K562 (cell line): ENCODE results near the gene RSPH10B. TPM values are rescaled to one million over a fixed set of nuclear protein-coding genes. Genes with fewer than 3 reads are reported as not detected.
"Not testable (repeated sequence)": the region's sequence is repeated elsewhere in the genome, so short reads cannot be mapped to it uniquely, and the experiment has no call there.

Source experiments
- ATAC-seq: fragments of 200-7000 bp; cut with Tn5 transposase; 3 replicates; pipeline ENCODE4 v1.9.1; 2020; ENCODE audit warnings: moderate library complexity
- BruUV-seq: library from RNA; stranded (reverse); fragments of 400-500 nt; replicated peaks from 2 replicates; lab custom pipeline; 2021; lab: Mats Ljungman, UMichigan
- CTCF ChIA-PET: fragments of 300-600 bp; formaldehyde crosslinking; extraction: SDS; loops from one replicate; lab custom pipeline; 2021; ENCODE audit warnings: low intra/inter-chr PET ratio; lab: Yijun Ruan, JAX
- POLR2A ChIA-PET: fragments of 300-600, 350-650 bp; sonication (Branson Sonifier 250); formaldehyde crosslinking; extraction: SDS; loops from one replicate; lab custom pipeline; 2021; ENCODE audit warnings: antibody characterized with exemption, inconsistent platforms; lab: Yijun Ruan, JAX
- DNase-seq, 4 experiments: peaks; one replicate each; pipeline versions ENCODE4 v3.0.0 to v3.0.0-alpha.2; 2011 to 2018; ENCODE audit warnings: low spot score in 3 of 4, mixed read lengths in 3 of 4; ENCODE audit errors: extremely low read depth in 1 of 4
- FAIRE-seq: peaks from 2 replicates; lab custom pipeline; 2011; peaks lifted over from hg19 to GRCh38; lab: Jason Lieb, UNC
- H2AFZ ChIP-seq: 2 replicates; pipeline ENCODE4 v1.6.0; 2011; ENCODE audit warnings: low read depth, low read length, control low read depth, inconsistent platforms
- H3K27ac ChIP-seq: fragments of 200-600 bp; 3 replicates; pipeline ENCODE4 v1.8.0; 2011; ENCODE audit warnings: low read depth, mild to moderate bottlenecking, control low read depth, inconsistent platforms, low read length, moderate library complexity, mixed read lengths; ENCODE audit errors: extremely low read depth
- H3K27me3 ChIP-seq, 2 experiments: fragments of 300-600 bp in 1 of 2; 2 replicates in 1 of 2; 3 replicates in 1 of 2; pipeline versions ENCODE4 v1.6.0 to v1.8.0; 2011; ENCODE audit warnings: inconsistent platforms in 2 of 2, low read length in 2 of 2, mild to moderate bottlenecking in 1 of 2, mixed read lengths in 1 of 2, moderate library complexity in 1 of 2; ENCODE audit not compliant: control insufficient read depth in 2 of 2, insufficient read depth in 2 of 2
- H3K36me3 ChIP-seq: fragments of 300-600 bp; 3 replicates; pipeline ENCODE4 v1.8.0; 2011; ENCODE audit warnings: mild to moderate bottlenecking, low read length, inconsistent platforms; ENCODE audit not compliant: control insufficient read depth, insufficient read depth
- H3K4me1 ChIP-seq, 2 experiments: fragments of 200-600 bp in 1 of 2; replicated peaks in 1 of 2; 2 replicates in 1 of 2; 3 replicates in 1 of 2; pipeline versions ENCODE4 v1.5.1 to v1.8.0; 2011; ENCODE audit warnings: inconsistent platforms in 2 of 2, low read length in 2 of 2, mild to moderate bottlenecking in 1 of 2, mixed read lengths in 1 of 2, moderate library complexity in 1 of 2; ENCODE audit not compliant: control insufficient read depth in 2 of 2, insufficient read depth in 2 of 2
- H3K4me2 ChIP-seq: 2 replicates; pipeline ENCODE4 v1.6.1; 2011; ENCODE audit warnings: low read length, control low read depth, inconsistent platforms, mixed read lengths; ENCODE audit not compliant: insufficient read depth
- H3K4me3 ChIP-seq: fragments of 200-600 bp; sonication (generic), shearing (Covaris generic); 2 replicates; pipeline ENCODE4 v1.5.1; 2016; ENCODE audit warnings: control low read depth, inconsistent platforms
- H3K79me2 ChIP-seq: fragments of 200-600 bp; 3 replicates; pipeline ENCODE4 v1.8.0; 2011; ENCODE audit warnings: low read length, inconsistent platforms; ENCODE audit not compliant: control insufficient read depth, insufficient read depth
- H3K9ac ChIP-seq, 2 experiments: 2 replicates each; pipeline versions ENCODE4 v1.6.0 to v1.6.1; 2011; ENCODE audit warnings: low read depth in 2 of 2, low read length in 2 of 2, control low read depth in 1 of 2, inconsistent platforms in 1 of 2, mild to moderate bottlenecking in 1 of 2, mixed read lengths in 1 of 2; ENCODE audit not compliant: insufficient read depth in 1 of 2
- H3K9me1 ChIP-seq: one replicate; pipeline ENCODE4 v1.6.0; 2011; ENCODE audit warnings: inconsistent platforms, mild to moderate bottlenecking, low read length, moderate library complexity; ENCODE audit not compliant: control insufficient read depth, insufficient read depth
- H3K9me3 ChIP-seq: replicated peaks from 2 replicates; pipeline ENCODE4 v1.5.1; 2011; ENCODE audit warnings: low read depth, low read length, inconsistent platforms; ENCODE audit not compliant: control insufficient read depth, insufficient read depth
- H4K20me1 ChIP-seq: replicated peaks from 2 replicates; pipeline ENCODE4 v1.6.1; 2011; ENCODE audit warnings: low read length, inconsistent platforms, mixed read lengths; ENCODE audit not compliant: control insufficient read depth, insufficient read depth
- WGBS: fragments of 100-300 bp; shearing (Covaris generic); methylation state at CpG from one replicate; pipeline ENCODE4 v1.1.6; 2016; ENCODE audit warnings: low coverage, mixed read lengths; ENCODE audit not compliant: insufficient coverage; ENCODE audit errors: missing lambda C conversion rate; 5-methylcytosine and 5-hydroxymethylcytosine counted together
- in situ Hi-C: fragments of 300-500 bp; cut with MboI; formaldehyde crosslinking; loops from 4 replicates; pipeline ENCODE4 v1.15.0; 2018; ENCODE audit warnings: inconsistent platforms, mixed read lengths
- intact Hi-C: fragments of 100-400 bp; cut with micrococcal nuclease; formaldehyde crosslinking; loops from 2 replicates; pipeline ENCODE4 v1.14.2; 2022
- polyA plus RNA-seq, 8 experiments: library from polyadenylated mRNA; depleted of rRNA in 4 of 8; stranded (reverse) in 5 of 8; unstranded in 3 of 8; fragments of >200 nt; fragmentation: Nextera tagmentation in 2 of 8; fragmentation: Illumina TruSeq in 1 of 8; extraction: Ambion mirVana in 2 of 8; extraction: Trizol in 1 of 8; gene quantifications; 2 replicates each; pipeline versions ENCODE4 v1.2.1 to v1.2.3, GENCODE V29; 2011 to 2014; ENCODE audit warnings: inconsistent platforms in 1 of 8, missing spikeins in 1 of 8
- total RNA-seq, 7 experiments: library from RNA; depleted of rRNA in 6 of 7; stranded (reverse); fragments of >200 nt in 6 of 7; fragmentation: Illumina TruSeq in 2 of 7; extraction: Trizol in 2 of 7; gene quantifications; 2 replicates each; pipeline versions ENCODE4 v1.2.1 to v1.2.3, GENCODE V29; 2011 to 2021; ENCODE audit warnings: low replicate concordance in 1 of 7

RSPH10B gene
- total and polyA plus RNA-seq, 9 of the 15 experiments (the other 6 are each of a cell fraction or from before 2014, with no cell fraction given): 0.01 to 0.09 TPM; not detected in 7

DNA sequence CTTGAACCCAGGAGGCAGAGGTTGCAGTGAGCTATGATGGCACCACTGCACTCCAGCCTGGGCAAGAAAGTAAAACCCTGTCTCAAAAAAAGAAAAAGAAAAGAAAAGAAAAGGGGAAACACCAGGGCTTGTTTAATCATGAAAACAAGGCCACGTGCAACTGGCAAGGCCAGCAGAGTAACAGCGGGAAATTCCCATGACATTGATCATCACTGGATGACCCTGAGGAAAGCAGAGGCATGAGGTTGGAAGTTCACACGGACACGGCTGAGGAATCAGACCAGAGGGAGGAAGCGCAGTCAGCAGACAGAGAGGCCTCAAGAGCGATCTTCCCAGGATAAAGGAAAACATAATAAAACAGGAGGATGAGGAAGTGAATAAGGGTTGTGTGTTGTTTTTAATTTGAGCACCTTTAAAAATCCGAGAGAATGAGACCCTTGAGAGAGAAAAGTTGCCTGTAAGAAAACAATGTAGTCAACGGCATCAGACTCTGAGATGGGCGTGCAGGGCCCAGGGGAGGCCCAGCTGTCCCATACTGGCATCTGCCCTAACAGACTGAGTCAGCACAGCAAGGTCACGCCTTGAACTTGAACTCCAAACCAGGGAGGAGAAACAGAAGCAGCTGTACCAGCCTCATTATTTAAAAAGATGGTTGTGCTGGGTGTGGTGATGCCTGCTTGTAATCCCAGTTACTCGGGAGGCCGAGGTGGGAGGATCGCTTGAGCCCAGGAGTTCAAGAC lies 38.4 kb downstream of the RSPH10B start:
- 17% methylated on average over 2 of the region's 13 CpGs for WGBS
- H3K4me3 ChIP-seq, H3K4me2 ChIP-seq, in situ Hi-C loops, H3K4me1 ChIP-seq, H3K27ac ChIP-seq, ATAC-seq, BruUV-seq, H2AFZ ChIP-seq, intact Hi-C loops, CTCF ChIA-PET, H4K20me1 ChIP-seq, FAIRE-seq, H3K27me3 ChIP-seq, H3K9me1 ChIP-seq, H3K79me2 ChIP-seq, H3K9me3 ChIP-seq, POLR2A ChIA-PET, H3K36me3 ChIP-seq, DNase-seq, H3K9ac ChIP-seq: not testable (repeated sequence)

DNA sequence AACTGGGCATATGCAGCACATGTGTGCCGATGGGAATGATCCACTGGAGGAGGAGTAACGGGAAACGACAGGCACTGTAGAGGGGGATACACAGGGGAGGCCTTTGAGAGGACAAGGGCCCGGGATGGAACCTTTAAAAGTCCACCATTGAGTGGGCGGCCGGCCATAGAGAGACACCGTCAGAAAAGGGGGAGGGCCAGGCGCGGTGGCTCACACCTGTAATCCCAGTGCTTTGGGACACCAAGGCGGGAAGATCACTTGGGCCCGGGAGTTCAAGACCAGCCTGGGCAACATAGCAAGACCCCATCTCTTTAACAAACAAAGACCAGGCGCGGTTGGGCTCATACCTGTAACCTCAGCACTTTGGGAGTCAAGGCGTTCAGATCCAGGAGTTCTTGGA lies 39.2 kb downstream of the RSPH10B start:
- H3K36me3 ChIP-seq, H3K4me1 ChIP-seq, H3K9ac ChIP-seq, H3K27ac ChIP-seq, ATAC-seq, POLR2A ChIA-PET, H3K79me2 ChIP-seq, FAIRE-seq, BruUV-seq, CTCF ChIA-PET, H4K20me1 ChIP-seq, H3K27me3 ChIP-seq, H2AFZ ChIP-seq, H3K4me3 ChIP-seq, in situ Hi-C loops, H3K9me3 ChIP-seq, H3K4me2 ChIP-seq, intact Hi-C loops, H3K9me1 ChIP-seq: not testable (repeated sequence)
- peak in 2 of 4 experiments; percentile 2 to 3 for DNase-seq
- WGBS: 46% methylated on average over 12 of the region's 14 CpGs

GRCh38 chr7:5930290-5930689 lies 40.2 kb downstream of the RSPH10B start:
- CTCF ChIA-PET, H3K79me2 ChIP-seq, DNase-seq, FAIRE-seq, H4K20me1 ChIP-seq, H3K9me1 ChIP-seq, in situ Hi-C loops, ATAC-seq, H3K36me3 ChIP-seq, H3K9ac ChIP-seq, H3K4me3 ChIP-seq, H3K4me2 ChIP-seq, H3K27ac ChIP-seq, H3K9me3 ChIP-seq, H3K27me3 ChIP-seq, BruUV-seq, H3K4me1 ChIP-seq, POLR2A ChIA-PET, intact Hi-C loops, H2AFZ ChIP-seq: not testable (repeated sequence)
- WGBS: no CpG with 5 or more reads among the region's 10 CpGs
